GM19397 (cell line): ENCODE data around the gene NEMP1.
"Not testable (repeated sequence)": the region's sequence is repeated elsewhere in the genome, so short reads cannot be mapped to it uniquely, and the experiment has no call there.

Experiments used
- ATAC-seq: cut with Tn5 transposase; IDR thresholded peaks from one replicate; pipeline ENCODE4 v1.9.1; 2021; ENCODE audit warnings: mild to moderate bottlenecking, moderate library complexity; ENCODE audit not compliant: unreplicated experiment

The NEMP1 gene

GRCh38 chr12:57037264-57037663 lies 41.3 kb downstream of the NEMP1 start:
- no peak for ATAC-seq

GRCh38 chr12:57033431-57033830 lies 45.2 kb downstream of the NEMP1 start:
- ATAC-seq, result no peak

- ATAC-seq, result no peak
These were observed 46.8 kb downstream of the NEMP1 start for GRCh38 chr12:57031789-57032188.

GRCh38 chr12:57031138-57031725 lies 47.4 kb downstream of the NEMP1 start:
- ATAC-seq, result no peak

- no peak for ATAC-seq
These were observed 49.1 kb downstream of the NEMP1 start for GRCh38 chr12:57029457-57029856.

- no peak for ATAC-seq
These were observed 50.8 kb downstream of the NEMP1 start for GRCh38 chr12:57027805-57028153.

- ATAC-seq, result no peak
These were observed 51.4 kb downstream of the NEMP1 start for GRCh38 chr12:57027011-57027804.

GRCh38 chr12:57025196-57025595 lies 53.4 kb downstream of the NEMP1 start:
- ATAC-seq, result no peak

- not testable (repeated sequence) for ATAC-seq
These were observed 56.3 kb downstream of the NEMP1 start for GRCh38 chr12:57022324-57022723.

GRCh38 chr12:57019983-57020719 lies 58.4 kb downstream of the NEMP1 start:
- ATAC-seq, result no peak

- no peak for ATAC-seq
These were observed 59.7 kb downstream of the NEMP1 start for GRCh38 chr12:57018906-57019305.

GRCh38 chr12:57018353-57018752 lies 60.2 kb downstream of the NEMP1 start:
- ATAC-seq, result not testable (repeated sequence)

GRCh38 chr12:57016348-57016747 lies 62.2 kb downstream of the NEMP1 start, which contains the start of gene TAC3:
Gene TAC3 (minus strand): TSS chr12:57016529. CDS start chr12:57015797, 732 bp downstream.
- ATAC-seq, result no peak

- peak; percentile 65 for ATAC-seq
These were observed 65.8 kb downstream of the NEMP1 start for GRCh38 chr12:57012600-57013465.

- ATAC-seq, result no peak
These were observed 66.9 kb downstream of the NEMP1 start for GRCh38 chr12:57011438-57012424.

- ATAC-seq, result no peak
These were observed 67.9 kb downstream of the NEMP1 start for GRCh38 chr12:57010627-57011247.

- ATAC-seq, result no peak
These were observed 68.5 kb downstream of the NEMP1 start for GRCh38 chr12:57009949-57010626.

GRCh38 chr12:57008178-57008577 lies 70.4 kb downstream of the NEMP1 start:
- no peak for ATAC-seq
